SK-N-SH treated with all-trans-retinoic acid at 6 μM for 48 hours (cell line): ENCODE results near the gene MYO1H.

Experiments used
- ATAC-seq: fragments of 200-7000 bp; cut with Tn5 transposase; 3 replicates; pipeline ENCODE4 v1.9.1; 2020; ENCODE audit warnings: mild to moderate bottlenecking, moderate library complexity
- ARNTL ChIP-seq: fragments of 450-650 bp; formaldehyde crosslinking; IDR thresholded peaks from 2 replicates; pipeline ENCODE4 v1.5.0; 2020; ENCODE audit warnings: low read depth, mild to moderate bottlenecking, moderate library complexity, borderline replicate concordance
- BACH2 ChIP-seq: fragments of 250-450 bp; sonication (Bioruptor Pico); IDR thresholded peaks from 2 replicates; pipeline ENCODE4 v1.9.0; 2021; ENCODE audit warnings: mild to moderate bottlenecking, borderline replicate concordance
- CREB5 ChIP-seq: fragments of 250-450 bp; sonication (Bioruptor Pico); IDR thresholded peaks from 2 replicates; pipeline ENCODE4 v1.5.1; 2020; ENCODE audit warnings: low read depth, mild to moderate bottlenecking, moderate library complexity
- CSDC2 ChIP-seq: fragments of 250-450 bp; sonication (Bioruptor Pico); IDR thresholded peaks from 2 replicates; pipeline ENCODE4 v1.5.0; 2020; ENCODE audit warnings: mild to moderate bottlenecking, moderate library complexity
- CSRNP3 ChIP-seq: fragments of 250-450 bp; sonication (Bioruptor Pico); IDR thresholded peaks from 2 replicates; pipeline ENCODE4 v1.5.1; 2021; ENCODE audit warnings: mild to moderate bottlenecking, moderate library complexity
- ESRRG ChIP-seq: fragments of 250-450 bp; sonication (Bioruptor Pico); IDR thresholded peaks from 2 replicates; pipeline ENCODE4 v1.6.1; 2021; ENCODE audit warnings: mild to moderate bottlenecking
- GLIS3 ChIP-seq: fragments of 250-450 bp; sonication (Bioruptor Pico); IDR thresholded peaks from 2 replicates; pipeline ENCODE4 v1.5.0; 2020; ENCODE audit warnings: mild to moderate bottlenecking, moderate library complexity
- ISL1 ChIP-seq: fragments of 250-450 bp; sonication (Bioruptor Pico); IDR thresholded peaks from 2 replicates; pipeline ENCODE4 v2.1.2; 2022; ENCODE audit warnings: mild to moderate bottlenecking, moderate library complexity
- OSR1 ChIP-seq: fragments of 250-450 bp; sonication (Bioruptor Pico); IDR thresholded peaks from 2 replicates; pipeline ENCODE4 v1.8.0; 2022; ENCODE audit warnings: moderate library complexity, mild to moderate bottlenecking, inconsistent platforms
- PATZ1 ChIP-seq: fragments of 250-450 bp; sonication (Bioruptor Pico); IDR thresholded peaks from 2 replicates; pipeline ENCODE4 v1.8.0; 2020; ENCODE audit warnings: mild to moderate bottlenecking, moderate library complexity, borderline replicate concordance
- POU6F1 ChIP-seq: fragments of 250-450 bp; sonication (Bioruptor Pico); IDR thresholded peaks from 2 replicates; pipeline ENCODE4 v1.8.0; 2021; ENCODE audit warnings: low read depth, mild to moderate bottlenecking, moderate library complexity, borderline replicate concordance
- PPARA ChIP-seq: fragments of 250-450 bp; sonication (Bioruptor Pico); IDR thresholded peaks from 2 replicates; pipeline ENCODE4 v1.5.0; 2020; ENCODE audit warnings: mild to moderate bottlenecking, borderline replicate concordance
- RARB ChIP-seq: fragments of 250-450 bp; sonication (Bioruptor Pico); IDR thresholded peaks from 2 replicates; pipeline ENCODE4 v1.8.0; 2021; ENCODE audit warnings: mild to moderate bottlenecking, moderate library complexity
- SNAI2 ChIP-seq: fragments of 250-450 bp; sonication (Bioruptor Pico); IDR thresholded peaks from 2 replicates; pipeline ENCODE4 v1.5.0; 2020; ENCODE audit warnings: mild to moderate bottlenecking, moderate library complexity
- TOX ChIP-seq: fragments of 250-450 bp; sonication (Bioruptor Pico); IDR thresholded peaks from 2 replicates; pipeline ENCODE4 v1.8.0; 2021; ENCODE audit warnings: mild to moderate bottlenecking, moderate library complexity, borderline replicate concordance
- ZC3H10 ChIP-seq: fragments of 250-450 bp; sonication (Bioruptor Pico); IDR thresholded peaks from 2 replicates; pipeline ENCODE4 v1.5.1; 2021; ENCODE audit warnings: mild to moderate bottlenecking, moderate library complexity
- ZFP3 ChIP-seq: fragments of 250-450 bp; sonication (Bioruptor Pico); IDR thresholded peaks from 2 replicates; pipeline ENCODE4 v1.5.0; 2020; ENCODE audit warnings: mild to moderate bottlenecking, moderate library complexity
- ZNF565 ChIP-seq: fragments of 450-650 bp; formaldehyde crosslinking; conservative IDR thresholded peaks from 2 replicates; pipeline ENCODE4 v1.5.0; 2020; ENCODE audit warnings: low read depth, mild to moderate bottlenecking, moderate library complexity
- ZNF70 ChIP-seq: fragments of 450-650 bp; formaldehyde crosslinking; IDR thresholded peaks from 2 replicates; pipeline ENCODE4 v1.5.0; 2020; ENCODE audit warnings: mild to moderate bottlenecking, moderate library complexity
- ZNF8 ChIP-seq: fragments of 450-650 bp; formaldehyde crosslinking; IDR thresholded peaks from 2 replicates; pipeline ENCODE4 v1.5.0; 2020; ENCODE audit warnings: mild to moderate bottlenecking, moderate library complexity

The MYO1H gene

GRCh38 chr12:109445191-109445609 lies 97.5 kb downstream of the MYO1H start:
- peak; percentile 12; the same call in 2 of the 3 replicates for ATAC-seq

GRCh38 chr12:109446869-109447268 lies 99.2 kb downstream of the MYO1H start:
- ATAC-seq = no peak
- TF ChIP-seq CREB5 (CRISPR knock-in tag) (no peak), TOX (no peak)
- TF ChIP-seq, all 23 proteins: peak for 0

More at GRCh38 chr12:109445191-109445609, 97.5 kb downstream of the MYO1H start:
- no peak for TF ChIP-seq TOX
- TF ChIP-seq BACH2 = no peak
- TF ChIP-seq CREB5 (CRISPR knock-in tag) = no peak
- TF ChIP-seq POU6F1 (CRISPR knock-in tag) = no peak
- TF ChIP-seq CSDC2 (CRISPR knock-in tag) = no peak
- no peak for TF ChIP-seq ZNF565 (CRISPR knock-in tag)
- no peak for TF ChIP-seq OSR1 (CRISPR knock-in tag)
- TF ChIP-seq CSRNP3 = no peak
- TF ChIP-seq ESRRG (CRISPR knock-in tag) = no peak
- no peak for TF ChIP-seq ISL1 (CRISPR knock-in tag)
- no peak for TF ChIP-seq ZFP3 (CRISPR knock-in tag)
- TF ChIP-seq ZNF8 (CRISPR knock-in tag) = no peak
- no peak for TF ChIP-seq RARB
- TF ChIP-seq PATZ1 (CRISPR knock-in tag) = no peak
- TF ChIP-seq SNAI2 (CRISPR knock-in tag) = no peak
- TF ChIP-seq ZC3H10 (CRISPR knock-in tag) = no peak
- TF ChIP-seq ZNF70 = no peak
- no peak for TF ChIP-seq ARNTL (CRISPR knock-in tag)

GRCh38 chr12:109447482-109447881 lies 99.8 kb downstream of the MYO1H start:
- TF ChIP-seq ZNF8 (CRISPR knock-in tag) = no peak
- no peak for TF ChIP-seq ZC3H10 (CRISPR knock-in tag)
- no peak for TF ChIP-seq ARNTL (CRISPR knock-in tag)
- no peak for TF ChIP-seq ESRRG (CRISPR knock-in tag)
- no peak for TF ChIP-seq SNAI2 (CRISPR knock-in tag)
- no peak for TF ChIP-seq ZNF565 (CRISPR knock-in tag)
- no peak for TF ChIP-seq ZFP3 (CRISPR knock-in tag)
- no peak for TF ChIP-seq BACH2
- TF ChIP-seq ISL1 (CRISPR knock-in tag) = no peak
- TF ChIP-seq PPARA = no peak
- no peak for TF ChIP-seq CREB5 (CRISPR knock-in tag)
- TF ChIP-seq OSR1 (CRISPR knock-in tag) = no peak
- TF ChIP-seq GLIS3 = no peak
- no peak for TF ChIP-seq TOX
- no peak for TF ChIP-seq PATZ1 (CRISPR knock-in tag)
- no peak for TF ChIP-seq ZNF70
- no peak for TF ChIP-seq CSRNP3
- TF ChIP-seq CSDC2 (CRISPR knock-in tag) = no peak
- ATAC-seq = no peak
